GM18498 (cell line): ENCODE measurements around the gene TIMM23.
A peak's percentile ranks its signal among the peaks of the same experiment; 100 is the strongest.
"Not testable (repeated sequence)": the region's sequence is repeated elsewhere in the genome, so short reads cannot be mapped to it uniquely, and the experiment has no call there.

Source experiments
- ATAC-seq: cut with Tn5 transposase; IDR thresholded peaks from one replicate; pipeline ENCODE4 v1.9.1; 2021; ENCODE audit warnings: mild to moderate bottlenecking, moderate library complexity; ENCODE audit not compliant: unreplicated experiment

TIMM23 gene, protein sequence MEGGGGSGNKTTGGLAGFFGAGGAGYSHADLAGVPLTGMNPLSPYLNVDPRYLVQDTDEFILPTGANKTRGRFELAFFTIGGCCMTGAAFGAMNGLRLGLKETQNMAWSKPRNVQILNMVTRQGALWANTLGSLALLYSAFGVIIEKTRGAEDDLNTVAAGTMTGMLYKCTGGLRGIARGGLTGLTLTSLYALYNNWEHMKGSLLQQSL

GRCh38 chr10:45972106-45972812 is at the start of gene TIMM23:
TIMM23 (plus strand) TSS chr10:45972489; CDS start chr10:45972625, 136 bp downstream.
- ATAC-seq, result peak; percentile 77

- ATAC-seq, result not testable (repeated sequence)
Measured at GRCh38 chr10:45926790-45927189, 45.5 kb upstream of the TIMM23 start.

DNA sequence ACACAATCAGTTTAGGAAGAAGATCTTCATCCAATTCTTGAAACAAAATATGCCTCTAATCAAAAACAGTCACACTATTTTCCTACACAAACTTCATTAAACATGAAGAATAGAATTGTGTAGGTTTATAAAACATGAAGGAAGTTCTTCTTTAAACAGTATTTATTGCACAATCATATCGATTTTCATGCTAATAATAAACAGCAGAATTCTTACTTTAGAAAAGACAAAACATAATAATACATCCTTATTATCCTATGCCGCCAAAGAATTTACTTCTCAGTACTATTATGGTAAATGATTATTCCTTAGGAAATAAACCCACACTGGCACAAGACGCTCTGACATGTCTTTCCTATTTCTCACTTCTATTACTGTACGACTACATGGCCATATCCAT is 41.0 kb upstream of the TIMM23 start:
- not testable (repeated sequence) for ATAC-seq

- not testable (repeated sequence) for ATAC-seq
Measured at GRCh38 chr10:45934788-45935187, 37.5 kb upstream of the TIMM23 start.

GRCh38 chr10:45939176-45939697 is 33.1 kb upstream of the TIMM23 start:
- not testable (repeated sequence) for ATAC-seq

DNA sequence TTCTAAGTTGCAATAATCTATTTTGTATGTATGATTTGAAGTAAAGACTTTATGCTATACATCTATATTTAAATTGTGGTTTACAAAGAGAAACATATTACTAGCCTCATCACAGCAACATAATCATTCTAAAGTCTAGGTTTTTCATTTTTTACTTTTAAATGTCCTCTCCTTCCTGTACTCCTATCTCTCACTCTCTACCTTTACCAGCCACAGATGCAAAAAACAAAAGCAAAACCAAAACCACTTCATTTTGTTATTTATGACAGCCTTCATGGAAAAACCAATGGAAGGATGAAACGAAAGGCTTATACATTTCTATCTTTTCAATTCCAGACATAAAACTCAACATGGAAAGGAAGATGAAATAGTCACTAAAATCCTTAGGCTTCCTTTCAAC is 31.1 kb upstream of the TIMM23 start:
- not testable (repeated sequence) for ATAC-seq

- not testable (repeated sequence) for ATAC-seq
Measured at GRCh38 chr10:45945476-45945875, 26.8 kb upstream of the TIMM23 start.

GRCh38 chr10:45947363-45947762 is 24.9 kb upstream of the TIMM23 start:
- ATAC-seq, result not testable (repeated sequence)

DNA sequence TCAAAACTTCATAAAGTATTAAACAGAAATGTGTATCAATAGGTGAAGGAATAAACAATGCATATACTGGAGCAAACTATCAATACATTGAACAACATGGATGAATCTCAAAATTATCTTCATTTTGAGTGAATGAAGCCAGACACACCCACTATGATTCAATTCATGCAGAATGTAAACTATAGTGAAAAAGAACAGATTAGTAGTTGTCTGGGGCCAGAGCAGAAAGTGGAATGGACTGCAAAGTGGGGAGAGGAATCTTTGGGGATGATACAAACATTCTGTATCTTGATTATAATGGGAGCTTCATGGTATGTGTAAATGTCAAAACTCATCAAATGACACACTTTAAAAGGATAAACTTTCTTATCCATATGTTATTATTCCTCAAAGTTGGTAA is 23.5 kb upstream of the TIMM23 start:
- ATAC-seq, result not testable (repeated sequence)

DNA sequence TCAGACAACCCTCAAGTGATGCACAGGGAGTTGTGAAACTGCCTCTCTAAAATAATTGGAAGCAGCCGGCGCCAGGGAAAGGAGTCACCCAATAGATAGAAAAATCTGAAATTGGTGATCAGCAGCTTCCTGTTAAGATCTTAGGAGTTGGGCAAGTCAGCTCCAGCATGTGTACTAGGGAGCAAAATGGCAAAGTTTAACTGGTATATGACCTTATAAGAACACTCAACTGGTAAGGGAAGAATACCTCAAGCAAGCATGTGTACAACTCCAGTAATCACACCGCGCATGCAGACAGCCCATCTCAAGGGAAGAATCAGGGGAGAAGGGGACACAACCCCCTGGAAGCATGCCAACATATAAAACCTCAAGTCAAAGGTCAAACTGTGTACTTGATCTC is 17.9 kb upstream of the TIMM23 start:
- ATAC-seq, result not testable (repeated sequence)

DNA sequence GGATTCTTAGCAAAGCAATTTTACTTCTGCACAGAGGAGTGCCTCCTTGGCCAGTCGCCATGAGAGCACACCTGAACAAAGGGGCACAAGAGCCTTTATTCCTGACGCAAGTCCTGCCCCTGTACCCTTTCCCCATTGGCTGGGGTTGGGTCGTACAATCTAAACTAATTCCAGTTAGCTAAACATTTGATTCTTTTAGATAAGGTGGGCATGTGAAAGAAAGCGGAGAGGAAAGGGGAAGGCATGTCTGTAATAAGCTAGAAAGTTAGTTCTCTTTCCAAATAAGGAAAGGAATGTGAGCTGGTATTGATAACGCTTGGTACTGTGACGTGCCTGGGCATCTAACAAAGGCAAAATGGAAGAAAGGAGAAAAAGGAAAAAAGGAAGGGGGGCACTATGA is 15.7 kb upstream of the TIMM23 start:
- not testable (repeated sequence) for ATAC-seq

DNA sequence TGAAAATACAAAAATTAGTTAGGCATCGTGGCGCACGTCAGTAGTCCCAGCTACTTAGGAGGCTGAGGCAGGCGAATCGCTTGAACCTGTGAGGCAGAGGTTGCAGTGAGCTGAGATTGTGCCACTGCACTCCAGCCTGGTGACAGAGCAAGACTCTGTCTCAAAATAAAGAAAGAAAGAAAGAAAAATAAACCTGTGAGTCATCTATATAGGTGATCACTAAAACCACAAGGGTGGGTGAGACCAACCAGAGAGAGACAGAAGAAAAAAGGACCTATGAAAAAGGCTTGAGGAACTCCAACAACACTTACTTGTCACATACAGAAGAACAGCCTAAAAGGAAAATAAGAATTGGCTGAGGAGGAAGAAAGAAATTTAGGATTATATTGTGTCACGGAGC is 14.4 kb upstream of the TIMM23 start:
- not testable (repeated sequence) for ATAC-seq

DNA sequence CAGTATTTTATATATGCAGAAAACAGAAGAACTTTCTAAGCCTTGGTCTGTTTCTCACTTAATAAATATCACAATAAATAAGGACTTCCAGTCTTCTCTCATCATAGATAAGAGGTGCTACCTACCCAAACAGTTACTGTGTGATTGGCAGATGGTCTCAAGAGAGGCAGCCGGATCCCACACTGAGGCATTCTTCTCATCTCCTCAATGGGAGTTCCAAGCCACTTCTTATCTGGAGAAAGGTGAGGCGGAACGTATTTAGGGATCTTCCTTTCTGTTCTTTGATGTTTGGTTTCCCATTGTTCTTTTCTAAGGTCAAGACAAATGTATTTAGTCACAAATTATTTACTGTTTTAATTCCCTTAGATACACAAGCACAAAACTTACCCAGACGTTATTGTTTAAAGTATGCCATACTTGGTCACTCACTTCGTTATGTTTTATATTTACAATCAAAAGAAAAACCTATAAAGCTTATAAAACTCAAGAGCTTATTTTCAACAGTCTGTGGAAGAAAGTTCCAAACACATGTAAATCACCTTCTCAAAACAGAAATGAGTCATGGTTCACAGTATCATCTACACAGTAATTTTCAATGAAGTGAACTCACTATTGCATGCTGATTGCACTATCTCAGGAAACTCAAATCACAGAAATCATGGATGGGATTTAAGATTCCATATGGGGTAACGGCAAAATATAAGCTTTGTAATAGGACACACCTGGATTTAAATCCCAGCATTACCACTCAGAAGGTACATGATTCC is 9.4 kb upstream of the TIMM23 start:
- not testable (repeated sequence) for ATAC-seq

- ATAC-seq, result not testable (repeated sequence)
Measured at GRCh38 chr10:45971019-45971418, 1.3 kb upstream of the TIMM23 start.

DNA sequence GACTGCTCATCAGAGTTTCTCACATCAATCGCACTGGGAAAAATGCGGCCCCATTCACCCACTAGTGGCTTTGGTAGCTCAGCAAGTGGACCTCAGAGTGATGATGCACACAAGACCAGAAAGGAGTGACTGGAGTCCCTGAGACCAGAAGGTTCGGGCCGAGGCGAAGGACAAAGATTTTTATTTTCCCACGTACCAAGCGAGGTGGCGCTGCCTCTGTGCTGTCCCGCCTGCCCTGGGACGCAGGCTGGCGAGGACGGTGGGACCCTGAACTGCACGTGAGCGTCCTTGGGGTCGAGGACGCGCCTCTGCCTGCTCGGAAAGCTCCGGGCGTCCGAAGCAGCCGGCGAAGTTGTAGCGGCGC is 565 bp upstream of the TIMM23 start:
- peak; percentile 51 for ATAC-seq

GRCh38 chr10:45972813-45973169 is 502 bp downstream of the TIMM23 start:
- ATAC-seq, result peak; percentile 20

DNA sequence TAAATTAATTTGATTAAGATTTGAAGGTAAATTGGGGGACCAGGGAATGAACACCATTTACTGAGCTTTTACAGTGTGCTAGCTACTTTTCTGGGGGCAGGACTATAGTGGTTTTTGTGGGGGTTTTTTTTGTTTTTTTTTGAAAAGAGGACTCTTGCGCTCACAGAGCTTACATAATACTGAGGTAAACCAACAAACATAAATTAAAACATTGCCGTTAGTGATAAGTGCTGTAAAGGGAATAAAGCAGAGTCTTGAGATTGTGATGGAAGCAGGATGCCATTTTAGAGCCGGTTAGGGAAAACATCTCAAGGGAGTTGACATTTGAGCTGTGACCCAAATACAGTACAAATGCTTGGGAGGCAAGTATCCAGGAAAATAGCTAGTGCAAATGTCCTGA is 1.8 kb downstream of the TIMM23 start:
- ATAC-seq, result not testable (repeated sequence)

- ATAC-seq, result peak; percentile 73
Measured at GRCh38 chr10:45978554-45978953, 6.3 kb downstream of the TIMM23 start.

DNA sequence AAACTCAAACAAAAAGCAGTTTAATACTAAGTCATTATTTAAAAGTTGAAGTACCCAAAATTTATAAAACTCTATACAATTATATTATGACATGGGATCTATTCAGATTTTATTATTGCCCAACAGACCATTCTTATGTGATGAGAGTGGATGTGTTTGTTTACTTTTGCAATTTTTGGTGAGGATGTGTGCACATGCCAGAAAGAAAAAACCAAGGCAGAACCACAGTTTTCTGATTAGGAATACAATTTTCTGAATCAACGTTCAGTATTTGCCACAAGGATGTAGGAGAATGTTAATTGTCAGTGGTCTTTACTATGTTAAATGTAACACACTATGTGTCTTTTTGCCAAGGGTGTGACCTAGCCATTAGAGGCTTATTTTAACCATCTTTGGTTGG is 9.1 kb downstream of the TIMM23 start:
- not testable (repeated sequence) for ATAC-seq

GRCh38 chr10:45983538-45984186 is 11.4 kb downstream of the TIMM23 start:
- peak; percentile 64 for ATAC-seq

GRCh38 chr10:45984473-45984872 is 12.2 kb downstream of the TIMM23 start:
- not testable (repeated sequence) for ATAC-seq
